Measurements from ENCODE around the gene STK11IP. TPM values are rescaled to one million over a fixed set of nuclear protein-coding genes. Genes with fewer than 3 reads are reported as not detected.

Gene STK11IP
- total RNA-seq, 2 experiments from 2014 or later, result 28.4 to 31.5 TPM

DNA sequence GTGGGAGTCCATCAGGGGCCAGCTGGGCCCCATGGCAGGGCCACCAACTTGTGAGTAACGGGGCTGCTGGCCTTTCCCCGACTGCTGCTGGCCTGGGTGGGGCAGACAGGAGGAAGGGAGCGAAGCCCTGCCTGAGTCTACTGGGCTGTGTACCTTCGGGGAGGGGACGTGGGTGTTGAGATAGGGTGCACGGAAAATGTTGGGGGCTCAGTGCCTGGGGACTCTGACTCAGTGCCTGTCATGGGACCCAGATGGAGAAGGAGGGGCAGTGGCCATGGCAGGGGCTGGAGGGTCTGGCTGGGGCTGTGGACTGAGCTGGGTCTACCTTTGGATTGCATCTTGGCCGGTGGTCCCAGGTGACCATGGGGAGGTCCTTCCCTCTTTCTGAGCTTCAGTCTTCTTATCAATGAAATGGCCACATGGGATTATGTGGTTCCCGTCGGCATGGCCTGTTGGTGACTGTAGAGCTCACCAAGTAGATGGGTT, 33.8 kb downstream of the STK11IP start:
- CTCF ChIA-PET, result no interaction called here
- H3K36me3 Mint-ChIP-seq (ENCODE audit: low read depth), result no peaks in the 10 kb centered on the region
- peaks cover 12% of the 10 kb centered on the region for H3K27me3 Mint-ChIP-seq
- peaks cover 6% of the 10 kb centered on the region for H3K4me1 Mint-ChIP-seq
- DNase-seq, result no peak
- no peaks in the 10 kb centered on the region for H3K9me3 Mint-ChIP-seq
- no peak overlapping the region for H3K4me3 Mint-ChIP-seq
- POLR2A ChIA-PET, result no interaction called here
- no peak overlapping the region for H3K27ac Mint-ChIP-seq

DNA sequence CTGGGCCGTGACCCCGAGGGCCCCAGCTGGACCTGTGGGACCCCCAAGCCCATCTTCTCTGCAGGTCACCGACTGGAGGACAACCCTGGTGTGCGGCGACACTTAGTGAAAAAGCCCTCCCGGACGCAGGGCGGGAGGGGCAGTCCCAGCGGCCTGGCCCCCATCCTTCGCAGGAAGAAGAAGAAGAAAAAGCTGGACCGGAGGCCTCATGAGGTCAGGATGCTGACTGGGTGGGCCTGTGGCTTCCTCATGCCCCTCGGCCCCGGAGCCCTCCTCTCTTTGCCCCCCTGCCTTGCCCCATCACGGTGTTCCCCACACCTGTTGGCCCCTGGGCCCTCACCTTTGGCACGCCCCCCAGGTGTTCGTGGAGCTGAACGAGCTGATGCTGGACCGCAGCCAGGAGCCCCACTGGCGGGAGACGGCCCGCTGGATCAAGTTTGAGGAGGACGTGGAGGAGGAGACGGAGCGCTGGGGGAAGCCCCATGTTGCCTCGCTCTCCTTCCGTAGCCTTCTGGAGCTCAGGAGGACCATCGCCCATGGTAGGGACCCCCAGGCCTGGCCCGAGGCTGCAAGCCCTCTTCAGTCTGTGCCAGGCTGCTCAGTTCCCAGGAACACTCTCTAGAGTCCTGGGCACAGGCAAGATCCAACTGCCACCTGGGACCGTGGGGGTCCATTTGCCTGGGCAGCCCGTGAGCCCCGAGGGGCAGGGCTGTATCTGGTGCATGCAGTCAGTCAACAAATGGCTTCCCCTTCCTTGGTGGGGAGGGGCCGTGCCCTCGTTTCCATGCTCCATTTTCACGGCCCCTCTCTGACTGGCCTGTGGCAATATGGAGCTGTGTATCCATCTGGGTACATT, 34.5 kb downstream of the STK11IP start:
- Mint-ChIP-seq H3K4me3 (no peak overlapping the region), H3K9me3 (no peaks in the 10 kb centered on the region), H3K27me3 (peaks cover 6% of the 10 kb centered on the region), H3K27ac (no peak overlapping the region), H3K36me3 (ENCODE audit: low read depth) (no peaks in the 10 kb centered on the region), H3K4me1 (no peaks in the 10 kb centered on the region)
- ChIA-PET CTCF (interaction anchor here (0.8 kb wide), 1 partner anchor 13 kb away, joined by 3 read pairs; no protein-coding TSS in a partner anchor), POLR2A (no interaction called here)
- DNase-seq, result no peak

DNA sequence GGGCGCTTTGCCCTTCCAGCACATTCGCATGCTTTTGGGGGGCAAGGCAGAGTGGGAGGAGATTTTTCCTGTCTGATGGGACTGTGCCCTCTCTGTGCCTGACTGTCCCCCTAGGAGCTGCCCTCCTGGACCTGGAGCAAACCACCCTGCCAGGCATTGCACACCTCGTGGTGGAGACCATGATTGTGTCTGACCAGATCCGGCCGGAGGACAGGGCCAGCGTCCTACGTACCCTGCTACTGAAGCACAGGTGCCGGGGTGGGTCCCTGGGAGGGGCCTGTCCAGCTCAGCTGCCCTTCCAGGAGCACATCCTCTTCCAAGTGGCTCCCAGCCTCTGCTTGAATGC, 35.1 kb downstream of the STK11IP start:
- no peak for DNase-seq
- no peaks in the 10 kb centered on the region for H3K9me3 Mint-ChIP-seq
- no peaks in the 10 kb centered on the region for H3K4me1 Mint-ChIP-seq
- H3K27me3 Mint-ChIP-seq, result peaks cover 5% of the 10 kb centered on the region
- H3K36me3 Mint-ChIP-seq (ENCODE audit: low read depth), result no peaks in the 10 kb centered on the region
- H3K4me3 Mint-ChIP-seq, result no peak overlapping the region
- no peak overlapping the region for H3K27ac Mint-ChIP-seq
- ChIA-PET CTCF (interaction anchor here (0.8 kb wide), 1 partner anchor 13 kb away, joined by 3 read pairs; no protein-coding TSS in a partner anchor), POLR2A (no interaction called here)

DNA sequence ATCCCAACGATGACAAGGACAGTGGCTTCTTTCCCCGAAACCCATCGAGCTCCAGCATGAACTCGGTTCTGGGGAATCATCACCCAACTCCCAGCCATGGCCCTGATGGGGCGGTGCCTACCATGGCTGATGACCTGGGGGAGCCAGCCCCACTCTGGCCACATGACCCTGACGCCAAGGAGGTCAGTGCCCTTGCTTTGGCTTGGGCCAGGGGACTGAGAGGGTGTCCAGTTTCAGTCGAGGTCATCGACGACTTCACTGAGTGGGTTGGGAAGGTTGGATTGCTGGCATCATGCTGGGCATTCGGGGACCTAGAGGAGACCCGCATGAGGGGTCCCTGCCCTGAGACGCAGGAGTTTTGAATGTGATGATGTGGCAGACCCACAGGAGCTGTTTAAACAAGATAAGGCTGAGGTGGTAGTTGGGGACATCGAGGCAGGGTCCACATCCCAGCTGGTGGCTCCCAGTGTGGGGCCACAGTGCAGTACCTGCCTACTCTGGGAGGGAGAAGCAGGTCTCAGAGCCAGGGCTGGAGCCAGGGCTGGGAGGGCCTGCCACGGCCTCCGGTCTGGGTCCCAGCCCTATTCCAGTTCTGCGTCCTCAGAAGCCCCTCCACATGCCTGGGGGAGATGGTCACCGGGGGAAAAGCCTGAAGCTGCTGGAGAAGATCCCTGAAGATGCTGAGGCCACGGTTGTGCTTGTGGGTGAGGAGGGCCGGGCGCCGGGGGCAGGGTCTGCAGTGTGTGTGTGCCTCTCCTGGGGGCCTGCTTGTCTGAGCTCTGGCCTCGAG, 35.8 kb downstream of the STK11IP start:
- Mint-ChIP-seq H3K36me3 (ENCODE audit: low read depth) (no peaks in the 10 kb centered on the region), H3K4me1 (no peaks in the 10 kb centered on the region), H3K4me3 (no peak overlapping the region), H3K27ac (no peak overlapping the region), H3K9me3 (no peaks in the 10 kb centered on the region), H3K27me3 (peaks cover 4% of the 10 kb centered on the region)
- no peak for DNase-seq
- CTCF ChIA-PET, result interaction anchor here (1.0 kb wide), 1 partner anchor 155 kb away, joined by 3 read pairs; no protein-coding TSS in a partner anchor
- POLR2A ChIA-PET, result no interaction called here

DNA sequence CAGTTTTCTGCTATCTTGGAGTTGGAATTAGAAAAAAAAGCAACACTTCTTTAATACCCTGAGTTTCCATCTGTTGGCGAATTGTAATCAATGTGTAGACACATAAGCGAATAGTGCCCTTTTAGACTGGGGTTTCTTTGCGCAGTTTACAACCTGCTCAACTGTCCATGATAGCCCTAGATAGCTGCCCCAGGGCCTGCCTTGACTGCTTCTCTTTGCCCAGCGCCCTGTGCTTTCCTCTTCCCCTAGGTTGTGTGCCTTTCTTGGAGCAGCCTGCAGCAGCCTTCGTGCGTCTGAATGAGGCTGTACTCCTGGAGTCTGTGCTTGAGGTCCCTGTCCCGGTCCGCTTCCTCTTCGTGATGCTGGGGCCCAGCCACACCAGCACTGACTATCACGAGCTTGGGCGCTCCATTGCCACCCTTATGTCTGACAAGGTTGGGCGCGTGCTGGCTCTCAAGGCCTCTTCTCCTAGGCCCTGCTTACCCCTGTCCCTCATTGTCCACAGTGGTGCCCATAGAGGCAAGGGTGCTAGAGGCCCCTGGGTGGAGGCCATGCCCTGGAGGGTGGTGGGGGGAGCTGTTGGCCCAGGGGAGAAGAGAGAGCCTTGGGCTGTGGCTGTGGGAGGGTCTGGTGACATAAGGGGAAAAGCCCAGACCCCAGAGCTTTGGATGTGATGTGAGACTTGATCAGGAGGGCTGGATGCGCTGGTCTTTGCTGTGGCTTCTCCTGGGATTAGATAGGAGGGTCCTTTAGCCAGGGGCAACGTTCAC, 36.7 kb downstream of the STK11IP start:
- H3K27ac Mint-ChIP-seq, result no peak overlapping the region
- no peaks in the 10 kb centered on the region for H3K36me3 Mint-ChIP-seq (ENCODE audit: low read depth)
- no peaks in the 10 kb centered on the region for H3K9me3 Mint-ChIP-seq
- no peak for DNase-seq
- H3K4me1 Mint-ChIP-seq, result no peaks in the 10 kb centered on the region
- no peak overlapping the region for H3K4me3 Mint-ChIP-seq
- POLR2A ChIA-PET, result no interaction called here
- no peaks in the 10 kb centered on the region for H3K27me3 Mint-ChIP-seq
- CTCF ChIA-PET, result interaction anchor here (1.0 kb wide), 1 partner anchor 156 kb away, joined by 3 read pairs; no protein-coding TSS in a partner anchor

DNA sequence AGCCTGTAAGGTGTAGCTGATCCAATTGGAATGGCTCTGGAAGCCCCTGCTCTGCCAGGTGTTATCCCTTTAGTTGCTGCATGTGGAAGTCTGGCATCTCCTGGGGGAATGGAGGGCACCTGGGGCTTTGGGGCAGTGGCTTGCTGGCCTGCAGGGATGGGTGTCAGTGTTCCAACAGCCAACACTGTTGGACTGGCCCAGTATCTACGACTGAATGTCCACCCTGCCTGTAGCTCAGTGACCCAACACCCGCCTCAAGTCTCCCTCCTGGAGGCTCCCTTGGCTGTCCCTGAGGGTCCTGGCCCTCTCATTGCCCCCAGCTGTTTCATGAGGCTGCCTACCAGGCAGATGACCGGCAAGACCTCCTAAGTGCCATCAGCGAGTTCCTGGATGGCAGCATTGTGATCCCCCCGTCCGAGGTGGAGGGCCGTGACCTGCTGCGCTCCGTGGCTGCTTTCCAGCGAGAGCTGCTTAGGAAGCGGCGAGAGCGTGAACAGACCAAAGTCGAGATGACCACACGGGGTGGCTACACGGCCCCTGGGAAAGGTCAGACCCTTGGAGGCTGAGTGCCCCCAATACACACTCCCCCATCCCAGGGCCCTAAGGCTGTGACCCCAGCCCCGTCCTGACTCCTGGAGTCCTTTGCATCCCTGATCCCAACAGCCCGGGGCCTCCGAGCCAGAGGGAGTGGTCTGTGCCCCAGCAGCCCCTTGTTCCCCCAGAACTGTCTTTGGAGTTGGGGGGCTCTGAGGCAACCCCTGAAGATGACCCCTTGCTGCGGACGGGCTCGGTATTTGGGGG, 37.5 kb downstream of the STK11IP start:
- Mint-ChIP-seq H3K4me1 (no peaks in the 10 kb centered on the region), H3K9me3 (no peaks in the 10 kb centered on the region), H3K27me3 (no peaks in the 10 kb centered on the region), H3K27ac (no peak overlapping the region), H3K36me3 (ENCODE audit: low read depth) (no peaks in the 10 kb centered on the region), H3K4me3 (no peak overlapping the region)
- ChIA-PET CTCF (interaction anchor here (1.0 kb wide), 1 partner anchor 157 kb away, joined by 3 read pairs; no protein-coding TSS in a partner anchor), POLR2A (no interaction called here)
- DNase-seq, result no peak

DNA sequence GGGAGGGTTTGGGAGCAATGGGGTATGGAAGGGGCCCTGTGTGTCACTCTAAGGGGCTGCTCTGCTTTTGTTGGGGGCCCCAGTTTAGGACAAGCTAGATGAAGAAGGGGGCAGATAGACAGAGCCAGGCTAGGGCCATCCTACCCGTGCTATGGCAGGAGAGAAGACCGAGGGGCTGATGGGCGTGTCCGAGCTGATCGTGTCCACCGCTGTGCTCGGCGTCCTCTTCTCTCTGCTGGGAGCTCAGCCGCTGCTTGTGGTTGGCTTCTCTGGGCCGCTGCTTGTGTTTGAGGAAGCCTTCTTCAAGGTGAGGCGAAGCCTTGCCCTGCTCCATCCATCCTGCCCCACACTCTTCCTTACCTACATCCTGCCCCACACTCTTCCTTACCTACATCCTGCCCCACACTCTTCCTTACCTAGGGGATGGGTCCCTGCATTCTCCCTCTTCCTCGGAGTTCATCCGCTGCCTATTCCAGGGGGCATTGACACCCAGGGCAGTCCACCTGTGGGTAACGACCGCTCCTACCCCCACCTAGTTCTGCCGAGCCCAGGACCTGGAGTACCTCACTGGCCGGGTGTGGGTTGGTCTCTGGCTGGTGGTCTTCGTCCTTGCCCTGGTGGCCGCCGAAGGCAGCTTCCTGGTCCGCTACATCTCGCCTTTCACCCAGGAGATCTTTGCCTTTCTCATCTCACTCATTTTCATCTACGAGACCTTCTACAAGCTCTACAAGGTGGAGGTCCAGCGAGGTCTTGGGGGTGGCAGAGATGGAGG, 38.7 kb downstream of the STK11IP start:
- no peaks in the 10 kb centered on the region for H3K36me3 Mint-ChIP-seq (ENCODE audit: low read depth)
- DNase-seq, result no peak
- ChIA-PET CTCF (interaction anchor here (0.9 kb wide), 1 partner anchor 95 kb away, joined by 3 read pairs; no protein-coding TSS in a partner anchor), POLR2A (no interaction called here)
- H3K4me3 Mint-ChIP-seq, result no peak overlapping the region
- no peaks in the 10 kb centered on the region for H3K4me1 Mint-ChIP-seq
- no peaks in the 10 kb centered on the region for H3K9me3 Mint-ChIP-seq
- H3K27ac Mint-ChIP-seq, result no peak overlapping the region
- H3K27me3 Mint-ChIP-seq, result no peaks in the 10 kb centered on the region

DNA sequence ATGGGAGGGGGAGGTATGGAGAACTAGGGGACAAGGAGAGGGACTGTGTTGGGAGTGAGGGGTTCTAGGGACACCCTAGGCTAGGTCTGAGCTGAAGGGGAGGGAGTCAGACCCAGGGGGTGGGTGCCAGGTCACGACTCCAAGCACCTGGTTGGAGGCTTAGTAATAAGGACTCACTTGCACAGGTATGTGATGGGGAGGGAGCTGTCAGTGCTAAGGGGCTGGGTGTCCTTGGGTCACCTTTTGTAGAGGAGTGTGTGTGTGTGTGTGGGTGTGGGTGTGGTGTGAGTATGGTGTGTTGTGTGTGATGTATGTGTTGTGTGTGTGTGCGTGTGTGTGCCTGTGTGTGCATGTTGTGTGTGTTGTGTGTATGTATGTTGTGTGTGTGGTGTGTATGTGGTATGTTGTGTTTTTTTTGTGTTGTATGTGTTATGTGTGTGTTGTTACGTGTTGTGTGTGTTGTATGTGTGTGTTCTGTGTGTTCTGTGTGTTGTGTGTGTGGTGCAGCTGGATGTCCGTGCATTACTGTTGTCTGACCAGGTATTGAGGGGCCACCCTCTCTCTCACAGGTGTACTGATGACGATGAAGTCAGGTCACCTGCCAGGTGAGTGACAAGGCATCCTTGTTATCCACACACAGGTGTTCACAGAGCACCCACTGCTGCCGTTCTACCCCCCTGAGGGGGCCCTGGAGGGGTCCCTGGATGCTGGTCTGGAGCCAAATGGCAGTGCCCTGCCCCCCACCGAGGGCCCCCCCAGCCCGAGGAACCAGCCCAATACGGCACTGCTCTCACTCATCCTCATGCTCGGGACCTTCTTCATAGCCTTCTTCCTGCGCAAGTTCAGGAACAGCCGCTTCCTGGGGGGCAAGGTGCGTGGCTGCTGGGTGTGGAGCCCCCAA, 39.5 kb downstream of the STK11IP start:
- CTCF ChIA-PET, result interaction anchor here (0.8 to 0.9 kb wide), 2 partner anchors 92 to 96 kb away, joined by 3 read pairs; no protein-coding TSS in a partner anchor
- Mint-ChIP-seq H3K4me1 (no peaks in the 10 kb centered on the region), H3K27ac (no peak overlapping the region), H3K4me3 (no peak overlapping the region), H3K9me3 (no peaks in the 10 kb centered on the region), H3K27me3 (peaks cover 2% of the 10 kb centered on the region), H3K36me3 (ENCODE audit: low read depth) (no peaks in the 10 kb centered on the region)
- POLR2A ChIA-PET, result no interaction called here
- no peak for DNase-seq

DNA sequence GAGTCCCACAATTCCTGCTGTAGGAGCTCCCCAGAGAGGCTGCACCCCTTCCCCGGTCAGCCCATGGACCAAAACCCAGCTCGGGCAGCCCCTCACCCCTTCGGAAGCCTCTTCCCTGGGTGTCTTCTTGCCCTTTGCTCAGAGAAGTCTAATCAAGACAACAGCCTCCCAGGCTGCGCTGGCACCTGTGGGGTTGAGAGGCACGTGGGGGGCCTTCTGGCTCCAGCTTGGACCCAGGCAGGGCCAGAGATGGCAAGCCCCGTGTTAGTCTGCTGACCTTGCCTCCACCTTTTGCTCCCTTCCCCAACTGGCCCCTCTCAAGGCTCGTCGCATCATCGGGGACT, 40.2 kb downstream of the STK11IP start:
- H3K36me3 Mint-ChIP-seq (ENCODE audit: low read depth), result no peaks in the 10 kb centered on the region
- no peak overlapping the region for H3K27ac Mint-ChIP-seq
- no peak overlapping the region for H3K4me3 Mint-ChIP-seq
- POLR2A ChIA-PET, result no interaction called here
- H3K27me3 Mint-ChIP-seq, result peaks cover 2% of the 10 kb centered on the region
- CTCF ChIA-PET, result interaction anchor here (0.8 kb wide), 1 partner anchor 92 kb away, joined by 3 read pairs; no protein-coding TSS in a partner anchor
- peaks cover 6% of the 10 kb centered on the region for H3K4me1 Mint-ChIP-seq
- no peak for DNase-seq
- no peaks in the 10 kb centered on the region for H3K9me3 Mint-ChIP-seq

DNA sequence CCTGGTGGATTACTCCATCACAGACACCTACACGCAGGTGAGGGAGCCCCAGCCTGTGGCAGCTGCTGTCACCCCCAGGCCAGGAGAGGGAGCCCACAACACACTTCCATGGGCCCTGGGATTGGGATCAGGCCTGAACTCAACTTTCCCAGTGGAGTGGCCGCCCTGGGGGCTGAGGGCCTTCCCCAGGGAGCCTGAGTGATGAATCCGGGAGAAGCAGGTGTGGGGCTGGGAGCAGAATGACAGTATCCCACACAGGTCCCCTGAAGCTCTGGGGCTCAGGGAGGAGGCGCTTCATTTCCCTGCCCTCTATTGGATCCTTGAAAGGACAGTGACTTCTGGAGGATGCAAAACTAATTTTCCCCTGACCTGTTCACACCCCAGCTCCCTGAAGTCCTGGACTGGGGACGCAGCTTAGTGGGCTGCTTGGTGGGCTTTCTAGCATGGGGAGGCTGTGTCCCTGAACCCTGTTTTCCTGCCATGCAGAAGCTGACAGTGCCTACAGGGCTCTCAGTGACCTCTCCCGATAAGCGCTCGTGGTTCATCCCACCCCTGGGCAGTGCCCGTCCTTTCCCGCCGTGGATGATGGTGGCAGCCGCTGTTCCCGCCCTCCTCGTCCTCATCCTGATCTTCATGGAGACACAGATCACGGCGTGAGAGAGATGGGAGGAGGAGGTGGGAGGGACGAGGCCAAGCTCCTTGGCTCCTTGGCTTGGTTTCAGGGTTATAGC, 40.7 kb downstream of the STK11IP start:
- ChIA-PET POLR2A (no interaction called here), CTCF (interaction anchor here (0.8 to 1.3 kb wide), 2 partner anchors 93 to 97 kb away, joined by 3 to 4 read pairs; no protein-coding TSS in a partner anchor)
- Mint-ChIP-seq H3K9me3 (no peaks in the 10 kb centered on the region), H3K27ac (no peak overlapping the region), H3K27me3 (peaks cover 2% of the 10 kb centered on the region), H3K36me3 (ENCODE audit: low read depth) (no peaks in the 10 kb centered on the region), H3K4me3 (no peak overlapping the region), H3K4me1 (peaks cover 6% of the 10 kb centered on the region)
- DNase-seq, result no peak

All from activated CD4-positive, alpha-beta memory T cell treated with anti-CD3 and anti-CD28 coated beads, Interleukin-2, amount 10 ng/mL, durations not matched to agents 7 days and 5 days (primary cell).